Measurements from ENCODE around the gene IGSF8.
A peak's percentile ranks its signal among the peaks of the same experiment; 100 is the strongest.

The IGSF8 gene

DNA sequence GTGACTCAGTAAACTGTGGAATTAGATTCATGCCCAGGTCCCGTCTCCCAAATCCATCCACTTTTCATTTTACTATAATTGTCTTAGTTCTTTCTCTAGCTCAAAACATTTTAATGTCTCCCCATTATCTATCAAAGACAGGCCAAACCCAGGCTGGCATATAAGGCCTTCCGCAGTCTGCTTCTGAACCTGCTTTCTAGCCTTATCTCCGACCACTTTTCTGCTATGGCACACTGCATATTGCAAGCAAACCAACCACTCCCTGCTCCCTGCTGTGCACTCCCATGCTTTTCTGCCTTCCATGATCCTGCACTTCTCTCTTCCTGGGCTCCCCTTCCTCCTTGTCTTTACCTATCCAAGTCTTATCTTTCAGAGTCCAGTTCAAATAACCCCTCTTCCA lies 49.3 kb downstream of the IGSF8 start:
- no peak overlapping the region for H3K4me3 ChIP-seq (ENCODE audit: low read depth, low read length)
- TF ChIP-seq, protein P1, sequence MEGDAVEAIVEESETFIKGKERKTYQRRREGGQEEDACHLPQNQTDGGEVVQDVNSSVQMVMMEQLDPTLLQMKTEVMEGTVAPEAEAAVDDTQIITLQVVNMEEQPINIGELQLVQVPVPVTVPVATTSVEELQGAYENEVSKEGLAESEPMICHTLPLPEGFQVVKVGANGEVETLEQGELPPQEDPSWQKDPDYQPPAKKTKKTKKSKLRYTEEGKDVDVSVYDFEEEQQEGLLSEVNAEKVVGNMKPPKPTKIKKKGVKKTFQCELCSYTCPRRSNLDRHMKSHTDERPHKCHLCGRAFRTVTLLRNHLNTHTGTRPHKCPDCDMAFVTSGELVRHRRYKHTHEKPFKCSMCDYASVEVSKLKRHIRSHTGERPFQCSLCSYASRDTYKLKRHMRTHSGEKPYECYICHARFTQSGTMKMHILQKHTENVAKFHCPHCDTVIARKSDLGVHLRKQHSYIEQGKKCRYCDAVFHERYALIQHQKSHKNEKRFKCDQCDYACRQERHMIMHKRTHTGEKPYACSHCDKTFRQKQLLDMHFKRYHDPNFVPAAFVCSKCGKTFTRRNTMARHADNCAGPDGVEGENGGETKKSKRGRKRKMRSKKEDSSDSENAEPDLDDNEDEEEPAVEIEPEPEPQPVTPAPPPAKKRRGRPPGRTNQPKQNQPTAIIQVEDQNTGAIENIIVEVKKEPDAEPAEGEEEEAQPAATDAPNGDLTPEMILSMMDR (IDR thresholded peaks at IDR 0.05; ENCODE audit: borderline replicate concordance, insufficient read depth, low read depth, low read length) = no peak

GRCh38 chr1:160048335-160048734 lies 50.1 kb downstream of the IGSF8 start:
- H3K4me3 ChIP-seq (ENCODE audit: low read depth, low read length) = no peak overlapping the region
- TF ChIP-seq, protein P1 (IDR thresholded peaks at IDR 0.05; ENCODE audit: borderline replicate concordance, insufficient read depth, low read depth, low read length) = no peak

DNA sequence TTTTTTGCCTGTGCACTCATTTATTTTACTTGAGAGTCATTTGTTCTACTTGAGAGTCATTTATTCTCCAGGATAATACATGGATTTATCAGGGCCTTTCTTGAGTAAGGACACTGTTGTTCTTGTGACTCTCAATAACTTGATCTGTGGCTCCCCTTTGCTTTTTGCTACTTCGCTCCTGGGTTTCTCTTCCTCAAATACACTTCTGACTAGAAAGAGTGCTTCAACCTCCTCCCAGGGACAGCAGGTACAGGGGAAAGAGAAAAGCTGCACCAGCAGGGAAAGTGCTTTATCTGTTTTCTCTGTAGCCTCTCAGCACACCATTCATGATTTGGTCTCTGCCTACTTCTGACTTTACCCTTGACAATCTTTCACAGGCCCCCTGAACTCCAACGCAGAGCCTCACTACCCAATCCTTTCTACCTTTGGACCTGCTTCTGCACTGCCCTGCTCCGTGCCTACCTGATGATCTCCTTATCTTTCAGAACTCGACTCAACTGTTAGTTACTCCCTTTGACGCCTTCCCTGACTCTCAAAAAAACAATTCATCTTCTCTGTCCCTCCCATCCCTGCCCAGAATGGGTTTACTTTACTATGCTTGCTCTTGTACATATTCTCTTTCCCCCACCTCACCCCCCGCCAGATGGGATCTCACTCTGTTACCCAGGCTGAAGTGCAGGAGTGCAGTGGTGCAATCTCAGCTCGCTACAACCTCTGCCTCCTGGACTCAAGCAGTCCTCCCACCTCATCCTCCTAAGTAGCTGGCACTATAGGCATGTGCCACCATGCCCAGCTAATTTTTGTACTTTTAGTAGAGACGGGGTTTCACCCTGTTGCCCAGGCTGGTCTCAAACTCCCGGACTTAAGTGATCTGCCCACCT lies 51.1 kb downstream of the IGSF8 start:
- no peak overlapping the region for H3K4me3 ChIP-seq (ENCODE audit: low read depth, low read length)
- TF ChIP-seq, protein P1 (IDR thresholded peaks at IDR 0.05; ENCODE audit: borderline replicate concordance, insufficient read depth, low read depth, low read length) = no peak

DNA sequence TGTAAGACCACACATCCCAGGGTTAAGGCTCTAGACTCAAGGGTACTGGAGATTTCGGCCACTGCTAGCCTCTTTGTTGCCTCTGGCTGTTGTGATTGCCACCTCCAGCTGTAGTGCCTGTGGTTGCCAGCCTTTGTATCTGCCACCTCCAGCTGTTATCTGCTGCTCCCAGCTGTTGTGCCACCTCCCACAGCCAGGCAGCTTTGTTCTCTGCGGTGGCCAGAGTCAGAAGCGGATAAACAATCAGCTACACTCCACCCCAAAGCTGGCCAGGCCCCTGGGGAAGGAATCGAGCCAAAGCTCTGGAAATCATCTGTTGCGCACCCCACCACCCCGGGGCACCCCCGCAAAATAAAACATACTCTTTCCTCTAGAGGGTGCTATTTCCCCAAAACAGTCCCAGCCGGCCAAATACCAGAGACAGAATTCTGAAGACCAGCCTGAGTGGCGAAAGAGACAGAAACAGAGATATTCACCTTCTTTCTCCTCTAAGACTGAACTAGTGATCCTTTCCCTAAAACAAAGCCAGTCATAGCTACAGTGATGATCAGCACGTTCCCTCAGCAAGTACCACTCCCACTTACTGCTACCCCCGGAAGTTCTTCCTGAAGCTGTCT lies 51.8 kb downstream of the IGSF8 start:
- TF ChIP-seq, protein P1 (IDR thresholded peaks at IDR 0.05; ENCODE audit: borderline replicate concordance, insufficient read depth, low read depth, low read length) = peak; percentile 49
- no peak overlapping the region for H3K4me3 ChIP-seq (ENCODE audit: low read depth, low read length)

- TF ChIP-seq, protein P1 (IDR thresholded peaks at IDR 0.05; ENCODE audit: borderline replicate concordance, insufficient read depth, low read depth, low read length) = no peak
- no peak overlapping the region for H3K4me3 ChIP-seq (ENCODE audit: low read depth, low read length)
These were observed 52.8 kb downstream of the IGSF8 start for GRCh38 chr1:160045653-160046052.

DNA sequence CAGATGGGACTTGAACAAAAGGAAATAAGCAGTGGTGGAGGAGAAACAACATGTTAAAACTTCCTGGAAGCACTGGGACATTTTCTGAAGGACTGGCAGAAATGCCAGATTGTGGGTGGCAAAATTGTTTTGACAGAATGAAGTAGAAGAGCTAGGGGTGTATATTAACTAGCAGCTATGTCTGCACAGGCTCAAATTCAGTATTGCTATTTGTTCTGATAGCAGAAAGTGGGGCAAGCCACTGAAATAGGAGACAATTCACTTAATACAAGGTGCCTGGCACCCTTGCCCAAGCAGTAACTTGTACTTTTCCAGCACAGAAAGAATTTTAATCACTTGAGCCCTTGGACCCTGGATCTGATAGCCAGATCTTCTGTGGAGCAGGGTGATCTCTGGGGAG lies 54.9 kb downstream of the IGSF8 start:
- H3K4me3 ChIP-seq (ENCODE audit: low read depth, low read length) = no peak overlapping the region
- TF ChIP-seq, protein P1 (IDR thresholded peaks at IDR 0.05; ENCODE audit: borderline replicate concordance, insufficient read depth, low read depth, low read length) = no peak
